Measurements from ENCODE around the gene PIGU. TPM values are rescaled to one million over a fixed set of nuclear protein-coding genes. Genes with fewer than 3 reads are reported as not detected.

Gene PIGU
- polyA plus RNA-seq, 1 donor from 2014 or later: 35.8 TPM

DNA sequence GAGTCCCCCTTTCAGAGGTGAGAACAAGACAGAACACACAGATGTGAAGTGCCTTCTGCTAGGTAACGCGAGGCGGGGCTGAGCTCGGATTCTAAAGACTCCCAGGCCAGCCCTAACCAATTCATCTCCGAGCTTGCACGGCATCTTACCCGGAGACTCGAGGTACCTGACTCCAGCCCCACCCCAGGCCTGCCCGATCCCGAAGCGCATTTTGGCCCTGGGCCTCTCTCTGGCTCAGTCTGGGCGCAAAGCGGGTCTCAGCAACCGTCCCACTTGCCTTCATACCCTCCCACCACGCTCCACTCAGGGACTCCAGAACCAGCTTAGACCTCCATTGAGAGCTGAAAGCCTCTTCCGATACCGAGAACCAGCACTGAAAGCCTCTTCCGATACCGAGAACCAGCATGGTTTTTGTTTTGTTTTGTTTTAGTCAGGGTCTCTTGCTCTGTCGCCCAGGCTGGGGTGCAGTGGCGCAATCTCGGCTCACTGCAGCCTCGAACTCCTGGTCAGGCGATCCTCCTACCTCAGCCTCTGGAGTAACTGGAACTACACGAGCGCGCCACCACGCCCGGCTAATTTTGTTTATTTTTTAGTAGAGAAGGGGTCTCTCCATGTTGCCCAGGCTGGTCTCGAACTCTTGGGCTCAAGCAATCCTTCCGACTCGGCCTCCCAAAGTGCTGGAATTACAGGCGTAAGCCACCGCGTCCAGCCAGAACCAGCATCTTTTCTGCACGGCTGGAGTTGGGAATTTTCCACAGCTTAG lies 161.2 kb downstream of the PIGU start:
- Histone ChIP-seq H4K20me1 (ENCODE audit: insufficient read depth) (no peaks in the 10 kb centered on the region), H3K36me3 (ENCODE audit: insufficient read depth, low read length) (no peaks in the 10 kb centered on the region), H3K79me2 (replicated peaks; ENCODE audit: insufficient read depth, low read length) (peaks cover 33% of the 10 kb centered on the region), H3K27me3 (ENCODE audit: insufficient read depth, low read depth, low read length) (no peaks in the 10 kb centered on the region), H3F3A (ENCODE audit: insufficient read depth, low read length, poor library complexity, severe bottlenecking) (peaks cover 3% of the 10 kb centered on the region), H3K9ac (ENCODE audit: low read length) (peak overlapping the region; percentile 85), H3K9me2 (ENCODE audit: insufficient read depth, low read length) (no peaks in the 10 kb centered on the region), H3K27ac (ENCODE audit: low read length) (peak overlapping the region; percentile 85), H3K4me3 (ENCODE audit: low read length) (peak overlapping the region; percentile 86), H3K4me2 (ENCODE audit: low read length) (peak overlapping the region; percentile 68), H3K9me3 (ENCODE audit: low read length) (no peaks in the 10 kb centered on the region), H2AFZ (ENCODE audit: low read depth, low read length) (peak overlapping the region; percentile 24)
- no peak for TF ChIP-seq MXI1 (conservative IDR thresholded peaks at IDR 0.05; ENCODE audit: poor library complexity, severe bottlenecking)
- TF ChIP-seq EP300 (conservative IDR thresholded peaks at IDR 0.05; ENCODE audit: poor library complexity, severe bottlenecking): no peak
- no peak for TF ChIP-seq EZH2 (IDR thresholded peaks at IDR 0.05; ENCODE audit: borderline replicate concordance, insufficient read depth, low read length, poor library complexity, severe bottlenecking)
- TF ChIP-seq, protein P1, sequence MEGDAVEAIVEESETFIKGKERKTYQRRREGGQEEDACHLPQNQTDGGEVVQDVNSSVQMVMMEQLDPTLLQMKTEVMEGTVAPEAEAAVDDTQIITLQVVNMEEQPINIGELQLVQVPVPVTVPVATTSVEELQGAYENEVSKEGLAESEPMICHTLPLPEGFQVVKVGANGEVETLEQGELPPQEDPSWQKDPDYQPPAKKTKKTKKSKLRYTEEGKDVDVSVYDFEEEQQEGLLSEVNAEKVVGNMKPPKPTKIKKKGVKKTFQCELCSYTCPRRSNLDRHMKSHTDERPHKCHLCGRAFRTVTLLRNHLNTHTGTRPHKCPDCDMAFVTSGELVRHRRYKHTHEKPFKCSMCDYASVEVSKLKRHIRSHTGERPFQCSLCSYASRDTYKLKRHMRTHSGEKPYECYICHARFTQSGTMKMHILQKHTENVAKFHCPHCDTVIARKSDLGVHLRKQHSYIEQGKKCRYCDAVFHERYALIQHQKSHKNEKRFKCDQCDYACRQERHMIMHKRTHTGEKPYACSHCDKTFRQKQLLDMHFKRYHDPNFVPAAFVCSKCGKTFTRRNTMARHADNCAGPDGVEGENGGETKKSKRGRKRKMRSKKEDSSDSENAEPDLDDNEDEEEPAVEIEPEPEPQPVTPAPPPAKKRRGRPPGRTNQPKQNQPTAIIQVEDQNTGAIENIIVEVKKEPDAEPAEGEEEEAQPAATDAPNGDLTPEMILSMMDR (IDR thresholded peaks at IDR 0.05; ENCODE audit: poor library complexity, severe bottlenecking): peak; percentile 15
- TF ChIP-seq, protein P2, sequence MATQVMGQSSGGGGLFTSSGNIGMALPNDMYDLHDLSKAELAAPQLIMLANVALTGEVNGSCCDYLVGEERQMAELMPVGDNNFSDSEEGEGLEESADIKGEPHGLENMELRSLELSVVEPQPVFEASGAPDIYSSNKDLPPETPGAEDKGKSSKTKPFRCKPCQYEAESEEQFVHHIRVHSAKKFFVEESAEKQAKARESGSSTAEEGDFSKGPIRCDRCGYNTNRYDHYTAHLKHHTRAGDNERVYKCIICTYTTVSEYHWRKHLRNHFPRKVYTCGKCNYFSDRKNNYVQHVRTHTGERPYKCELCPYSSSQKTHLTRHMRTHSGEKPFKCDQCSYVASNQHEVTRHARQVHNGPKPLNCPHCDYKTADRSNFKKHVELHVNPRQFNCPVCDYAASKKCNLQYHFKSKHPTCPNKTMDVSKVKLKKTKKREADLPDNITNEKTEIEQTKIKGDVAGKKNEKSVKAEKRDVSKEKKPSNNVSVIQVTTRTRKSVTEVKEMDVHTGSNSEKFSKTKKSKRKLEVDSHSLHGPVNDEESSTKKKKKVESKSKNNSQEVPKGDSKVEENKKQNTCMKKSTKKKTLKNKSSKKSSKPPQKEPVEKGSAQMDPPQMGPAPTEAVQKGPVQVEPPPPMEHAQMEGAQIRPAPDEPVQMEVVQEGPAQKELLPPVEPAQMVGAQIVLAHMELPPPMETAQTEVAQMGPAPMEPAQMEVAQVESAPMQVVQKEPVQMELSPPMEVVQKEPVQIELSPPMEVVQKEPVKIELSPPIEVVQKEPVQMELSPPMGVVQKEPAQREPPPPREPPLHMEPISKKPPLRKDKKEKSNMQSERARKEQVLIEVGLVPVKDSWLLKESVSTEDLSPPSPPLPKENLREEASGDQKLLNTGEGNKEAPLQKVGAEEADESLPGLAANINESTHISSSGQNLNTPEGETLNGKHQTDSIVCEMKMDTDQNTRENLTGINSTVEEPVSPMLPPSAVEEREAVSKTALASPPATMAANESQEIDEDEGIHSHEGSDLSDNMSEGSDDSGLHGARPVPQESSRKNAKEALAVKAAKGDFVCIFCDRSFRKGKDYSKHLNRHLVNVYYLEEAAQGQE (IDR thresholded peaks at IDR 0.05; ENCODE audit: borderline replicate concordance): no peak
- no peak for TF ChIP-seq POLR2AphosphoS5 (IDR thresholded peaks at IDR 0.05)
- TF ChIP-seq SMC3 (conservative IDR thresholded peaks at IDR 0.05; ENCODE audit: poor library complexity): peak; percentile 20
- no peak for TF ChIP-seq TAF1 (IDR thresholded peaks at IDR 0.05; ENCODE audit: low read depth)
- no peak for TF ChIP-seq RAD21 (conservative IDR thresholded peaks at IDR 0.05)

DNA sequence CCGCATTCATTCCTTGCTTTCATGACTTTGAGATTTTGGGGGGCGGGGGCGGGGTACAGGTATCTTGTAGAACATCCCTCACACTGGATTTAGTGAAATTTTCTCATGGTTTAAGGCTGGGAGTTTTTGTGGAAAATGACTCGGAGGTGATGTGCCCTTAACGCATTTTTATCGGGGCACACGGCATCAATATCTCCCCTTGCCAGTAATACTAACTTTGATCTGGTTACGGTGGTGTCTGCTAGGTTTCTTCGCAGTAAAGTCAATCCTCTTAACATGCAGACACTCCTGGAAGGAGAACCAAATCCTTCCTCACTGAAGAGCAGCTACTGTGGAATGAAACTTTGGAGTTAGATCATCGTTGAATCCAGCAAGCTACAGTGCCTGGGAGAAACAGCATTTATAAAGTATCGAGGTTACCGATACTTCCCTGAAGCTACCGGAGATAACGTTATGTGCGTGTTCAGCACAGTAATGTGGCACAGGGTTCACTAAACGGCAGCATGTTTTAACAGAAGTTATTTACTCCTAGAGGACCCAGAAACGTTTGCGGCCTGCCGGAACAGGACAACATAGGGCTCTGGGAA lies 161.9 kb downstream of the PIGU start:
- Histone ChIP-seq H3K9me3 (ENCODE audit: low read length) (no peaks in the 10 kb centered on the region), H2AFZ (ENCODE audit: low read depth, low read length) (no peak overlapping the region), H3K36me3 (ENCODE audit: insufficient read depth, low read length) (no peaks in the 10 kb centered on the region), H3F3A (ENCODE audit: insufficient read depth, low read length, poor library complexity, severe bottlenecking) (peaks cover 3% of the 10 kb centered on the region), H3K27me3 (ENCODE audit: insufficient read depth, low read depth, low read length) (no peaks in the 10 kb centered on the region), H3K9ac (ENCODE audit: low read length) (peak overlapping the region; percentile 85), H3K4me3 (ENCODE audit: low read length) (peak overlapping the region; percentile 86), H4K20me1 (ENCODE audit: insufficient read depth) (no peaks in the 10 kb centered on the region), H3K79me2 (replicated peaks; ENCODE audit: insufficient read depth, low read length) (peaks cover 27% of the 10 kb centered on the region), H3K9me2 (ENCODE audit: insufficient read depth, low read length) (no peaks in the 10 kb centered on the region), H3K27ac (ENCODE audit: low read length) (peak overlapping the region; percentile 85), H3K4me2 (ENCODE audit: low read length) (peak overlapping the region; percentile 68)
- TF ChIP-seq MXI1 (conservative IDR thresholded peaks at IDR 0.05; ENCODE audit: poor library complexity, severe bottlenecking) (no peak), EZH2 (IDR thresholded peaks at IDR 0.05; ENCODE audit: borderline replicate concordance, insufficient read depth, low read length, poor library complexity, severe bottlenecking) (no peak), EP300 (conservative IDR thresholded peaks at IDR 0.05; ENCODE audit: poor library complexity, severe bottlenecking) (no peak), SMC3 (conservative IDR thresholded peaks at IDR 0.05; ENCODE audit: poor library complexity) (no peak), TAF1 (IDR thresholded peaks at IDR 0.05; ENCODE audit: low read depth) (no peak), POLR2AphosphoS5 (IDR thresholded peaks at IDR 0.05) (no peak), RAD21 (conservative IDR thresholded peaks at IDR 0.05) (no peak)
- TF ChIP-seq, protein P1 (IDR thresholded peaks at IDR 0.05; ENCODE audit: poor library complexity, severe bottlenecking): no peak
- TF ChIP-seq, protein P2 (IDR thresholded peaks at IDR 0.05; ENCODE audit: borderline replicate concordance): no peak
